GM12878 (cell line): Measurements from ENCODE around the gene ICE1. TPM values are rescaled to one million over a fixed set of nuclear protein-coding genes. Genes with fewer than 3 reads are reported as not detected.

ENCODE experiments used
- BRCA1 ChIP-seq: IDR thresholded peaks from 2 replicates; pipeline ENCODE4 v1.6.1; 2011; ENCODE audit warnings: low read depth, low read length, improper control_type of control experiment
- DPF2 ChIP-seq: fragments of 450-650 bp; IDR thresholded peaks from 2 replicates; pipeline ENCODE4 v1.6.1; 2017; ENCODE audit warnings: mild to moderate bottlenecking
- ELK1 ChIP-seq: IDR thresholded peaks from 2 replicates; pipeline ENCODE4 v1.6.1; 2012; ENCODE audit warnings: low read depth, low read length, improper control_type of control experiment
- MTA3 ChIP-seq: IDR thresholded peaks from 2 replicates; pipeline ENCODE4 v1.6.1; 2012; ENCODE audit warnings: low read length, inconsistent platforms, borderline replicate concordance
- NBN ChIP-seq: fragments of 450-650 bp; IDR thresholded peaks from 2 replicates; pipeline ENCODE4 v1.6.1; 2016
- NFIC ChIP-seq: IDR thresholded peaks from 2 replicates; pipeline ENCODE4 v1.6.1; 2012; ENCODE audit warnings: low read depth, mild to moderate bottlenecking, inconsistent platforms, low read length, moderate library complexity
- NR2C2 ChIP-seq: IDR thresholded peaks from 2 replicates; pipeline ENCODE4 v1.6.1; 2011; ENCODE audit warnings: borderline replicate concordance, low read depth; ENCODE audit not compliant: control insufficient read depth, insufficient read length
- POLR2A ChIP-seq: IDR thresholded peaks from 2 replicates; pipeline ENCODE4 v1.6.1; 2011; ENCODE audit warnings: low read depth, mild to moderate bottlenecking, low read length
- POLR2AphosphoS5 ChIP-seq: IDR thresholded peaks from 2 replicates; pipeline ENCODE4 v1.6.1; 2011; ENCODE audit warnings: mild to moderate bottlenecking, low read length, inconsistent platforms
- SIX5 ChIP-seq: IDR thresholded peaks from 2 replicates; pipeline ENCODE4 v1.6.1; 2011; ENCODE audit warnings: mild to moderate bottlenecking, low read depth, low read length, moderate library complexity; ENCODE audit not compliant: severe bottlenecking
- SMC3 ChIP-seq: IDR thresholded peaks from 2 replicates; pipeline ENCODE4 v1.6.1; 2011; ENCODE audit warnings: low read length, improper control_type of control experiment, borderline replicate concordance
- SREBF1 ChIP-seq: IDR thresholded peaks from 2 replicates; pipeline ENCODE4 v1.6.1; 2012; ENCODE audit warnings: mild to moderate bottlenecking, low read length
- TARDBP ChIP-seq: IDR thresholded peaks from 2 replicates; pipeline ENCODE4 v1.6.1; 2016; ENCODE audit warnings: borderline replicate concordance
- TCF7 ChIP-seq: IDR thresholded peaks from 2 replicates; pipeline ENCODE4 v1.6.1; 2014; ENCODE audit warnings: antibody characterized with exemption, borderline replicate concordance
- USF2 ChIP-seq: IDR thresholded peaks from 2 replicates; pipeline ENCODE4 v1.6.1; 2011; ENCODE audit warnings: low read depth, low read length, improper control_type of control experiment, borderline replicate concordance
- ZBTB40 ChIP-seq: fragments of 450-650 bp; IDR thresholded peaks from 2 replicates; pipeline ENCODE4 v1.6.1; 2016; ENCODE audit warnings: mild to moderate bottlenecking, moderate library complexity, borderline replicate concordance
- ZNF207 ChIP-seq: fragments of 450-650 bp; IDR thresholded peaks from 2 replicates; pipeline ENCODE4 v1.6.1; 2014; ENCODE audit warnings: antibody characterized with exemption, mild to moderate bottlenecking, borderline replicate concordance
- ZNF274 ChIP-seq: IDR thresholded peaks from one replicate; pipeline ENCODE4 v1.8.0; 2011; ENCODE audit not compliant: insufficient read length, insufficient read depth
- polyA plus RNA-seq, 11 experiments: library from polyadenylated mRNA; depleted of rRNA in 4 of 11; unstranded in 6 of 11; stranded (reverse) in 5 of 11; fragments of >200 nt; fragmentation: Nextera tagmentation in 4 of 11; fragmentation: Illumina TruSeq in 1 of 11; extraction: Ambion mirVana in 4 of 11; extraction: Trizol in 1 of 11; gene quantifications; 1 replicate in 1 of 11; 2 replicates in 10 of 11; pipeline versions ENCODE4 v1.2.1 to v1.2.3, GENCODE V29; 2011 to 2016; ENCODE audit warnings: inconsistent platforms in 2 of 11, missing spikeins in 2 of 11, low read depth in 1 of 11
- total RNA-seq, 4 experiments: library from RNA; depleted of rRNA in 3 of 4; stranded (reverse); fragments of >200 nt in 3 of 4; fragmentation: Illumina TruSeq in 1 of 4; extraction: Trizol in 1 of 4; gene quantifications; 2 replicates each; pipeline versions ENCODE4 v1.2.1 to v1.2.3, GENCODE V29; 2013 to 2021
- TF ChIP-seq, protein P1 (sequence below): IDR thresholded peaks from 2 replicates; pipeline ENCODE4 v1.6.1; 2012; ENCODE audit warnings: low read length, inconsistent platforms
- TF ChIP-seq, protein P2 (sequence below): fragments of 450-650 bp; IDR thresholded peaks from 2 replicates; pipeline ENCODE4 v1.6.1; 2017; ENCODE audit warnings: borderline replicate concordance

ICE1 gene
- total and polyA plus RNA-seq, 10 of the 15 experiments (the other 5 are each of a cell fraction or from before 2014, with no cell fraction given) = 3.8 to 31.4 (median 18.9) TPM

GRCh38 chr5:5421961-5422818 is at the start of gene ICE1 (continued):
- TF ChIP-seq, protein P1, sequence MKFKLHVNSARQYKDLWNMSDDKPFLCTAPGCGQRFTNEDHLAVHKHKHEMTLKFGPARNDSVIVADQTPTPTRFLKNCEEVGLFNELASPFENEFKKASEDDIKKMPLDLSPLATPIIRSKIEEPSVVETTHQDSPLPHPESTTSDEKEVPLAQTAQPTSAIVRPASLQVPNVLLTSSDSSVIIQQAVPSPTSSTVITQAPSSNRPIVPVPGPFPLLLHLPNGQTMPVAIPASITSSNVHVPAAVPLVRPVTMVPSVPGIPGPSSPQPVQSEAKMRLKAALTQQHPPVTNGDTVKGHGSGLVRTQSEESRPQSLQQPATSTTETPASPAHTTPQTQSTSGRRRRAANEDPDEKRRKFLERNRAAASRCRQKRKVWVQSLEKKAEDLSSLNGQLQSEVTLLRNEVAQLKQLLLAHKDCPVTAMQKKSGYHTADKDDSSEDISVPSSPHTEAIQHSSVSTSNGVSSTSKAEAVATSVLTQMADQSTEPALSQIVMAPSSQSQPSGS = no peak
- TF ChIP-seq, protein P2, sequence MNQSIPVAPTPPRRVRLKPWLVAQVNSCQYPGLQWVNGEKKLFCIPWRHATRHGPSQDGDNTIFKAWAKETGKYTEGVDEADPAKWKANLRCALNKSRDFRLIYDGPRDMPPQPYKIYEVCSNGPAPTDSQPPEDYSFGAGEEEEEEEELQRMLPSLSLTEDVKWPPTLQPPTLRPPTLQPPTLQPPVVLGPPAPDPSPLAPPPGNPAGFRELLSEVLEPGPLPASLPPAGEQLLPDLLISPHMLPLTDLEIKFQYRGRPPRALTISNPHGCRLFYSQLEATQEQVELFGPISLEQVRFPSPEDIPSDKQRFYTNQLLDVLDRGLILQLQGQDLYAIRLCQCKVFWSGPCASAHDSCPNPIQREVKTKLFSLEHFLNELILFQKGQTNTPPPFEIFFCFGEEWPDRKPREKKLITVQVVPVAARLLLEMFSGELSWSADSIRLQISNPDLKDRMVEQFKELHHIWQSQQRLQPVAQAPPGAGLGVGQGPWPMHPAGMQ = peak; percentile 98
- TF ChIP-seq BRCA1 = no peak
- peak; percentile 57; the same call in 1 of the 2 replicates for TF ChIP-seq ZBTB40
- TF ChIP-seq SREBF1 = peak; percentile 69; the same call in 1 of the 2 replicates
- no peak for TF ChIP-seq SMC3
- TF ChIP-seq DPF2 = 0 out of 2 replicates have a peak, but pooled peaks have one; percentile 42
- TF ChIP-seq ZNF274 = no peak
- no peak; the same call in 1 of the 2 replicates for TF ChIP-seq USF2
- peak; percentile 94 for TF ChIP-seq POLR2A
- no peak for TF ChIP-seq NR2C2
- TF ChIP-seq NBN = peak; percentile 96
- TF ChIP-seq ZNF207 = peak; percentile 79; the same call in 1 of the 2 replicates
- no peak for TF ChIP-seq TCF7
- 0 out of 2 replicates have a peak, but pooled peaks have one; percentile 5 for TF ChIP-seq ELK1
- no peak for TF ChIP-seq MTA3
- TF ChIP-seq NFIC = no peak
- TF ChIP-seq SIX5 = peak; percentile 61
- peak; percentile 83 for TF ChIP-seq POLR2AphosphoS5
- peak; percentile 81; the same call in 1 of the 2 replicates for TF ChIP-seq TARDBP
